GM23338 (cell line): ENCODE data around the gene CCDC40. TPM values are rescaled to one million over a fixed set of nuclear protein-coding genes. Genes with fewer than 3 reads are reported as not detected.

ENCODE experiments used
- ATAC-seq: fragments of 200-7000 bp; cut with Tn5 transposase; 3 replicates; pipeline ENCODE4 v1.9.1; 2020
- DNase-seq: peaks from one replicate; pipeline ENCODE4 v3.0.0-alpha.2; 2015; ENCODE audit warnings: low spot score
- H2AFZ ChIP-seq: fragments of 200-600 bp; sonication (generic); 2 replicates; pipeline ENCODE4 v1.8.0; 2016; ENCODE audit warnings: antibody characterized with exemption, mild to moderate bottlenecking, moderate library complexity
- H3F3A ChIP-seq: fragments of 200-600 bp; sonication (generic); replicated peaks from 2 replicates; pipeline ENCODE4 v1.8.0; 2017; ENCODE audit warnings: antibody characterized with exemption, mixed run types, low read depth
- H3K27ac ChIP-seq: fragments of 200-600 bp; sonication (generic); 2 replicates; pipeline ENCODE4 v1.6.1; 2016; ENCODE audit warnings: low read depth
- H3K27me3 ChIP-seq: fragments of 200-600 bp; sonication (generic); 2 replicates; pipeline ENCODE4 v1.8.0; 2016; ENCODE audit warnings: mild to moderate bottlenecking, mixed run types, moderate library complexity; ENCODE audit not compliant: insufficient read depth
- H3K36me3 ChIP-seq: fragments of 200-600 bp; sonication (generic); 2 replicates; pipeline ENCODE4 v1.8.0; 2016; ENCODE audit warnings: mild to moderate bottlenecking; ENCODE audit not compliant: insufficient read depth
- H3K4me1 ChIP-seq: fragments of 200-600 bp; sonication (generic); 2 replicates; pipeline ENCODE4 v1.8.0; 2016; ENCODE audit warnings: mild to moderate bottlenecking, moderate library complexity; ENCODE audit not compliant: insufficient read depth
- H3K4me2 ChIP-seq: fragments of 200-600 bp; sonication (generic); 2 replicates; pipeline ENCODE4 v1.7.1; 2017; ENCODE audit warnings: mixed run types
- H3K4me3 ChIP-seq: fragments of 200-600 bp; sonication (generic); 2 replicates; pipeline ENCODE4 v1.6.1; 2016; ENCODE audit warnings: mixed run types
- H3K79me2 ChIP-seq: fragments of 200-600 bp; sonication (generic); replicated peaks from 2 replicates; pipeline ENCODE4 v1.8.0; 2017; ENCODE audit warnings: mild to moderate bottlenecking; ENCODE audit not compliant: insufficient read depth
- H3K9me2 ChIP-seq: fragments of 200-600 bp; sonication (generic); 2 replicates; pipeline ENCODE4 v1.8.0; 2017; ENCODE audit not compliant: insufficient read depth
- H4K20me1 ChIP-seq: fragments of 200-600 bp; sonication (generic); replicated peaks from 2 replicates; pipeline ENCODE4 v1.8.0; 2017; ENCODE audit warnings: mild to moderate bottlenecking; ENCODE audit not compliant: insufficient read depth
- H3K27ac Mint-ChIP-seq: 2 replicates; pipeline ENCODE4 v1.8.0; 2020; ENCODE audit warnings: inconsistent platforms, mild to moderate bottlenecking, moderate library complexity, mixed read lengths
- H3K27me3 Mint-ChIP-seq: 3 replicates; pipeline ENCODE4 v1.8.0; 2022; ENCODE audit warnings: low read depth, mild to moderate bottlenecking, moderate library complexity, mixed read lengths, inconsistent platforms; ENCODE audit not compliant: insufficient read depth, poor library complexity
- H3K36me3 Mint-ChIP-seq: 3 replicates; pipeline ENCODE4 v1.8.0; 2021; ENCODE audit warnings: low read depth, mild to moderate bottlenecking, inconsistent platforms, moderate library complexity, mixed read lengths
- H3K4me1 Mint-ChIP-seq: 3 replicates; pipeline ENCODE4 v1.8.0; 2020; ENCODE audit warnings: mild to moderate bottlenecking, inconsistent platforms, mixed read lengths
- H3K4me3 Mint-ChIP-seq: 3 replicates; pipeline ENCODE4 v1.8.0; 2021; ENCODE audit warnings: moderate library complexity, mild to moderate bottlenecking, inconsistent platforms, mixed read lengths
- H3K9me3 Mint-ChIP-seq: 3 replicates; pipeline ENCODE4 v1.8.0; 2020; ENCODE audit warnings: moderate library complexity, mild to moderate bottlenecking, inconsistent platforms, mixed read lengths
- CREB1 ChIP-seq: fragments of 250-450 bp; sonication (Bioruptor Pico); IDR thresholded peaks from 2 replicates; pipeline ENCODE4 v1.5.0; 2020; ENCODE audit warnings: low read depth, mild to moderate bottlenecking, moderate library complexity
- EZH2 ChIP-seq: fragments of 200-600 bp; sonication (generic); IDR thresholded peaks from one replicate; pipeline ENCODE4 v1.8.0; 2017; ENCODE audit warnings: antibody characterized with exemption, mild to moderate bottlenecking, low read depth; ENCODE audit not compliant: unreplicated experiment
- EZH2phosphoT487 ChIP-seq: fragments of 200-600 bp; sonication (generic); IDR thresholded peaks from one replicate; pipeline ENCODE4 v1.8.1; 2018; ENCODE audit warnings: antibody characterized with exemption; ENCODE audit not compliant: unreplicated experiment
- JUNB ChIP-seq: IDR thresholded peaks from one replicate; pipeline ENCODE4 v1.6.1; 2016; ENCODE audit warnings: antibody characterized with exemption; ENCODE audit not compliant: unreplicated experiment
- ZNF462 ChIP-seq: fragments of 250-450 bp; sonication (Bioruptor Pico); IDR thresholded peaks from 2 replicates; pipeline ENCODE4 v1.5.0; 2020; ENCODE audit warnings: mild to moderate bottlenecking, moderate library complexity
- polyA plus RNA-seq: library from polyadenylated mRNA; unstranded; fragments of >200 nt; fragmentation: Nextera tagmentation; extraction: Ambion mirVana; gene quantifications from 2 replicates; pipeline ENCODE4 v1.2.1, GENCODE V29; 2016
- total RNA-seq: library from RNA; depleted of rRNA; stranded (reverse); fragments of >200 nt; shearing (Covaris generic); gene quantifications from 2 replicates; pipeline ENCODE4 v1.2.3, GENCODE V29; 2014

Gene CCDC40
- total and polyA plus RNA-seq, 2 experiments from 2014 or later = 7.6 to 8.1 TPM

GRCh38 chr17:80008848-80009247, 27.6 kb upstream of the CCDC40 start (continued):
- TF ChIP-seq ZNF462 (no peak), CREB1 (CRISPR knock-in tag) (no peak), EZH2 (no peak)

GRCh38 chr17:80009391-80010282, 26.8 kb upstream of the CCDC40 start:
- peaks cover 4% of the 10 kb centered on the region; the same call in 1 of the 2 replicates for H3K36me3 ChIP-seq
- H3K9me2 ChIP-seq = no peaks in the 10 kb centered on the region
- no peak overlapping the region for H3K4me3 ChIP-seq
- peaks cover 20% of the 10 kb centered on the region for H4K20me1 ChIP-seq
- peaks cover 13% of the 10 kb centered on the region for H3K36me3 Mint-ChIP-seq
- no peak overlapping the region for H3K27ac Mint-ChIP-seq
- H3K4me2 ChIP-seq = no peak overlapping the region
- peaks cover 3% of the 10 kb centered on the region; the same call in 2 of the 3 replicates for H3K9me3 Mint-ChIP-seq
- peaks cover 16% of the 10 kb centered on the region for H3K4me1 Mint-ChIP-seq
- peaks cover 6% of the 10 kb centered on the region for H3K27me3 Mint-ChIP-seq
- no peak overlapping the region for H2AFZ ChIP-seq
- no peak for DNase-seq
- ATAC-seq = no peak
- no peak overlapping the region for H3K27ac ChIP-seq
- peaks cover 21% of the 10 kb centered on the region for H3K79me2 ChIP-seq
- peaks cover 5% of the 10 kb centered on the region; the same call in 1 of the 2 replicates for H3F3A ChIP-seq
- no peaks in the 10 kb centered on the region for H3K27me3 ChIP-seq
- peaks cover 8% of the 10 kb centered on the region for H3K4me1 ChIP-seq
- no peak overlapping the region for H3K4me3 Mint-ChIP-seq
- TF ChIP-seq ZNF462 = no peak
- no peak for TF ChIP-seq EZH2phosphoT487
- TF ChIP-seq JUNB = no peak
- no peak for TF ChIP-seq EZH2
